ENCODE measurements around the gene SLC26A8.

GRCh38 chr6:36027501-36028087 lies 3.2 kb upstream of the SLC26A8 start, which contains the start of gene MAPK14:
- TF ChIP-seq CTCF (IDR thresholded peaks at IDR 0.05) (peak; percentile 93 to 98 (median 97)), POLR2A (IDR thresholded peaks at IDR 0.05) (peak; percentile 93 to 94)
